Measurements from ENCODE around the gene EVA1B.

GRCh38 chr1:36352125-36352909, 28.9 kb upstream of the EVA1B start:
- TF ChIP-seq CTCF (IDR thresholded peaks at IDR 0.05) (peak; percentile 12), EZH2 (IDR thresholded peaks at IDR 0.05) (no peak)
